ENCODE measurements around the gene BFSP1.

BFSP1 gene

DNA sequence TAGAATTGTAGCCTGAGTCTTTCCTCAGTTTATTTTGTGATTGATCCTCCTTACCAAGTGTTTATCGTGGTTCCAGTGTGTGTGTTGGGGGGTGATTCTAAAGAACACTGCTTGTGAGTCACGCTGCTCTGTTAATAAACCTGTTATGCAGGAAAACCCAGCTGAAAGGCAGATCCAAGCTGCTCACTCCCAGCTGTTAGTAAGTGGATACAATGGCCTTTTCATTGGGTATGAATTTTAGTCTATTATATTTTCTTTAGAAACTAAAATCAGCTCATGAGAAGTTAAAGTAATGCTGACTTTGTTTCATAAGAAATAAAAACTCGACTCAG is 26.5 kb upstream of the BFSP1 start:
- DNase-seq (ENCODE audit: low read depth), result peak; percentile 65

- no peak for DNase-seq (ENCODE audit: low read depth)
These were observed 25.9 kb upstream of the BFSP1 start for GRCh38 chr20:17556837-17557674.

DNA sequence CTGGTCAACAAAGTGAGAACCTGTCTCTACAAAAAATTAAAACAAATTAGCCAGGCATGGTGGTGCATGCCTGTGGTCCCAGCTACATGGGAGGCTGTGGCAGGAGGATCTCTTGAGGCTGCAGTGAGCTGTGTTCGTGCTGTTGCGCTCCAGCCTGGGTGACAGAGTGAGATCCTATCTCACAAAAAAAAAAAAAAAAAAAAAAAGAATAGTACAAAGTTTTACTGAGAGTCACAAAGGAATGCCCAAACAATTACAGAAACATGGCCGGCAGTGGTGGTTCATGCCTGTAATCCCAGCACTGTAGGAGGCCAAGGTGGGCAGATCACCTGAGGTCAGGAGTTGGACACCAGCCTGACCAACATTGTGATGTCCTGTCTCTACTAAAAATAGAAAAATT is 23.9 kb upstream of the BFSP1 start:
- no peak for DNase-seq (ENCODE audit: low read depth)

- no peak for DNase-seq (ENCODE audit: low read depth)
These were observed 18.0 kb upstream of the BFSP1 start for GRCh38 chr20:17549131-17549530.

DNA sequence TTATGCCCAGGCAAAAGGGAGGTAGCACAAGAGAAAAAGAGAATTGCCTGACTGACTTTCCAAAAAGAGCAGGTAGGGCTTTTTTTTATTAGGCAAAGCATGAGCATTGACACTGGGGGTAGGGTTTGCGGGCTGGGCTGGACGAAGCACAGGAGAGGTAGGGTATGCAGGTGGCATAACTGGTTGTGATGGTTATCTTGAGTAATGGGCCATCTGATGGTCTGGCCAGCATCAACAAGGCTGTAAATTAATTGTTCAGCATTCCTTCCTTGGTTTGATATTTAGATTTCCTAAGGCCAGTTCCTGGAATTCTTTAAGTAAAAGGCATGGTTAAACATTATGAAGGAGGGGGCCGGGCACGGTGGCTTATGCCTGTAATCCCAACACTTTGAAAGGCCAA is 13.9 kb upstream of the BFSP1 start:
- no peak for DNase-seq (ENCODE audit: low read depth)

DNA sequence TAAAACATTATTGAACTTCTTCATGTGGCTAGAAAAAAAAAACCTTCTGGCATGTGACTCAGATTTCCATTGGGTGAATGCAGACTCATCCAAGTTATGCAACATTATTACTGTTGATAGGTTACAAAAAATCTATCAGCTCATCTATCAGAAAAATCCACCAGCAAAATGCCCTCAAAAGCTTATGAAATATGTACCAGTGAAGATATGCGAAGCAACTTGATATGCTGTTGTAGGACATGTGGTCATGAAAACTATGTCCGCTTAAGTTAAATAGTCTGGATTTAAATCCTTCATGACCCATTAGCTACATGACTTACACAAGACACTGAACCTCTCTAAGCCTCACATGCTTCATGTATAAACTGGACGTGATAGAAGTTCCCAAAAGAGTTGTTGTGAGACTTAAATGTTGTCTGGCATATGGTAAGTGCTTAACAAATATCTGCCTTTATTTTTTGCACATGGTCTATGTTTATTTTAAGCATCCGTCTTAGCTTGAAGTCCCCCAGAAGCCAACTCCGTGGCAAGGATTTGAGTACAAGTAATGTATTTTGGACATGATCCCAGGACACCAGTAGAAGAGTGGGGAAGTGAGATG is 12.5 kb upstream of the BFSP1 start:
- peak; percentile 65 for DNase-seq (ENCODE audit: low read depth)

- peak; percentile 92 for DNase-seq (ENCODE audit: low read depth)
These were observed 11.8 kb upstream of the BFSP1 start for GRCh38 chr20:17542993-17543412.

- no peak for DNase-seq (ENCODE audit: low read depth)
These were observed 11.3 kb upstream of the BFSP1 start for GRCh38 chr20:17542481-17542880.

DNA sequence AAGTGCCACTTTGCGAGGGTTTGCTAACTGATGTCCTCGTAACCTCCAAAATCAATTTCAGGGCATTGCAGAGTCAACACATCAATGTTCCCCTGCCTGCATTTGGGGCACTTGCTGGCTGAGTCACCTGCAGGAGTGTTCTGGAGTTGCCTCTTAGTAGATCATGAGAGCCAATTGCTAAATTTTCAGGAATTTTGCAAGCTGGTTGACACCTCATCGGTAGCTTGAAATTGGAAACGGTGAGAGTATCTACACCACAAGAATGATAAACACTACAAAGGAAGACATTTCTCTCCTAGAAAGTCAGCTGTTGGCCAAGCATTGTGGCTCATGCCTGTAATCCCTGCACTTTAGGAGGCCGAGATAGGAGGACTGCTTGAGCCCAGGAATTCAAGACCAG is 10.8 kb upstream of the BFSP1 start:
- DNase-seq (ENCODE audit: low read depth), result no peak

DNA sequence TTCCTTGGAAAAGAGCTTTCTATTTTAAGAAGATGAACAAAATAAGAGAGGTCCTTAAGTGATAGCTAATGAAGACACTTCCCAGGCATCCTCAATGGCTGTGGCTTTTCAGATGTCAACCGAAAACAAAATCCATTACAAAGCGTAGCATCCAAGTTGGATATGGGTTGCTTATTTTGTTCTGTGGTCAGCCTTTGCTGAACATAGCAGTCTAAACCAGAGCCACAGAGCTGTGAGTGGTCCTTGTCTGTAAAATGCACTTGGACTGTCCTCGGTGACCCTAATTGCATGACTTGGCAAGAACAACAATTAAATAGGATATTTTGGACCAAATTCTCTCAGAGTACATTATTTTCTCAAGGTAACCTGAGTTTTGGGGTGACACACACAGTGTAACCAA is 10.4 kb upstream of the BFSP1 start:
- DNase-seq (ENCODE audit: low read depth), result no peak

GRCh38 chr20:17538517-17539170 is 7.5 kb upstream of the BFSP1 start:
- no peak for DNase-seq (ENCODE audit: low read depth)

DNA sequence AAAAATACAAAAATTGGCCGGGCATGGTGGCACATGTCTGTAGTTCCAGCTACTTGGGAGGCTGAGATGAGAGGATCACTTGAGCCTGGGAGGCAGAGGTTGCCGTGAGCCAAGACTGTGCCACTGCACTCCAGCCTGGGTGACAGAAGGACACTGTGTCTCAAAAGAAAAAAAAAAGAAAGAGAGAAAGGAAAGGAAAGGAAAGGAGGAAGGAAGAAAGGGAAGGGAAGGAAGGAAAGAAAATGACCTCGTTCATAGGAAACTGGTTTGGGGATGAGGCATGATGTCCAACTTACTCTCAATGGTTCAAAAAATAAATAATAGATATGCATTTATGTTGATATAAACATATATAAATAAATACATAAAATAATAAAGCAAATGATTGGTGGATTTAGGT is 6.8 kb upstream of the BFSP1 start:
- DNase-seq (ENCODE audit: low read depth), result no peak

DNA sequence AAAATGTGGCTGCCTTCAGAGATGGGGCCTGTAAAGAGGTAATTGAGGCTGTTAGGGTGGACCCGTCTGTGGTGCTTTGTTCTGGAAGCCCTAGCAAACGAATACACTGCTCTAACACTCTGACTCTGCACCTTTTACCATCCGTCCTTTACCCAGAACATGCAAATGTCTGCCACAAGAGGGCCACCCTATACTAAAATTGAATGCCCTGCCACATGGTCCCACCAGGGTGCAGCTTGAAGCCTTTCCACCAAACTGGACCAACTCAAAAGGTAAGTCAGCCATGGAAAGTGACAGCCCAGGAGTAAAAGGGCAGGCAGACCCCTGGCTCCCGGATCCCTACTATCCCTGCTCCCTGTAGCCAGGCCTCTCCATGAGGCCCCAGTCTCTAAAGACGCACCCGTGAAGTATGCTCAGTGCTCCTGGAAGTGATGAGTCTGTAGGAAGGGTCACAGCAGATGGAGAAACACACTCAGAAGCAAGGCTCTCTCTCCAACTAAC is 5.8 kb upstream of the BFSP1 start:
- DNase-seq (ENCODE audit: low read depth), result peak; percentile 61

GRCh38 chr20:17534077-17534476 is 2.9 kb upstream of the BFSP1 start:
- no peak for DNase-seq (ENCODE audit: low read depth)

- no peak for DNase-seq (ENCODE audit: low read depth)
These were observed 2.2 kb upstream of the BFSP1 start for GRCh38 chr20:17533396-17533795.

DNA sequence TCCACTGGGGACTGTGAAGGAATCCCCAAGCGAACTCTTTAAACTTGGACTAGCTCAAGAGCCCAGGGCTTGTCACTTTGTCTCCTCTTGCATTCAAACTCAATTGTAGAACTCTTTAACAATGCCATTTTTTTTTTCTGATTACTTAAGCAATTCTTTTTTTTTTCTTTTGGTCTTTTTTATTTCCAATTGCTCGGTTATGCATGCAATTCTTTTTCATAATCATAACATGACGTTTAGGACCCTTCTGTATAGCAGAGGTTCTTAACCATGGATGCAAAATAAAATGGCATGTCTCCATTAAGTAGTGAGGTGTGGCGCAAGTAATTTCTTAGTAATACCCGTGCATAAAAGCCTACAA is 466 bp upstream of the BFSP1 start:
- DNase-seq (ENCODE audit: low read depth), result no peak

GRCh38 chr20:17530153-17530552 is 1.0 kb downstream of the BFSP1 start:
- no peak for DNase-seq (ENCODE audit: low read depth)

DNA sequence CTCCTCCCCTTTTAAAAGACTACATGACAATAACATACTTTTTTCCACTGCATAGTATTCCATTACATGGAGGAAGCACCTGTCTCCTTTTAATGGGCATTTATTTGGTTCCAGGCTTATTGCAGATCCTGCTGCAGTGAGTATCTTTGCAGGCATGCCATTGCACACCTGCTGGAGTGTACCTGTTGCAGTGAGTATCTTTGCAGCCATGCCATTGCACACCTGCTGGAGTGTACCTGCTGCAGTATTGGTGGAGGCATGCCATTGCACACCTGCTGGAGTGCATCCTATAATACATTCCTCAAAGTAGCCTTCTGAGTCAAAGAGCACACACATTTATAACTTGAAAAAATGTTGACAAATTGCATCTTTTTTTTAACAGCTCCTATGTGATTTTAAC is 1.6 kb downstream of the BFSP1 start:
- DNase-seq (ENCODE audit: low read depth), result no peak

DNA sequence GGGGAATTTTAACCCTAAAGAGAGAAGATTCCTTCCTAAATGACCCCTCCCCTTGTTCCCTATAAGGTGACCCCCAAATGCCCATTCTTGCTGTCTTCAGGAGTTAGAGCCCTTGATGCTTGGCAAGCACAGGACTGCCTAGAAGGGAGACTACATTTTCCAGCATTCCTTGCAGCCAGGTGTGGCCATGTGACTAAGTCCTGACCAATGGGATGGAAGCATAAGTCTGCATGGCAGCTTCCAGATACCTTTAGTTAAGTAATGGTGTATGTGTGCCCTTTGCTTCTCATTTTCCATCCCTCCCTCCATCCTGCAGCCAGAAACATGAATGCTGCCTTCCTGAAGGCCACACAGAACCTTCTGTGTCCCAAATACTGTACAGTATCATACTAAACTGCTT is 5.5 kb downstream of the BFSP1 start:
- DNase-seq (ENCODE audit: low read depth), result no peak

- DNase-seq (ENCODE audit: low read depth), result no peak
These were observed 6.0 kb downstream of the BFSP1 start for GRCh38 chr20:17525132-17525531.

DNA sequence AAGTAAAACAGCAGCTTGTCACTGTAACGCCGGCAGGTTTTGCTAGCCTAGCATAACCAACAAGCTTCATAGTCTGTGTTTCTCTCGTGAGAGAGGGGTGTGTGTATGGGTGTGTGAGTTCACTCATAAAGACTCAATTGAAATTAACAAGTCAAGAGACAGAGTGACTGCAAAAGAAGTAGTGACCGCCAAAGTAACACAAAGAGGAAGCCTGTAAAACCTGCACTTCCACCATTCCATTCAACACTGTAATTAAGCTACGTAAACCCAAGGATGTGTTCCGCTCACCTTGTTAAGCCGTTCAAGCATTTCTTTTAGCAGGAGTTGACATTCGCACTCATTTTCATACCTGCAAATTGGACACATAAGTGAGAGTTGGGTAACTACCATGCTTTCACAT is 6.6 kb downstream of the BFSP1 start:
- DNase-seq (ENCODE audit: low read depth), result no peak

- DNase-seq (ENCODE audit: low read depth), result no peak
These were observed 7.9 kb downstream of the BFSP1 start for GRCh38 chr20:17523326-17523725.

DNA sequence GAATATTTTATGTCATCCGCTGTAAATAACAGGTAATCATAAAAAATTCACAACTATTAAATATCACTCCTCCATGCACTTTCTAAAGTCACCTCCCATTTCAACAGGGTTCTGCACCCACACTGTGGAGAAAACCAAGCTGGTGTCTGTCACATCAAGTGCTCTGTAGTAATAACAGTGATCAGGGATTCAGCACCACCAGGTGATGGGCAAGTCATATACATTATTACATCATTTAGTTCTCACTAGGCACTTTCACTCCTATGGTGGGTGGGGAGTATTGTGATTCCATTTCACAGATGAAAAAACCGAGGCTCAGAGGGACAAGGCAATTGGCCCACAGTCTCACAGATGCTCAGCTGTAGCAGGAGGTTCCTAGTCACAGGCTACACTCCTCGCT is 8.7 kb downstream of the BFSP1 start:
- DNase-seq (ENCODE audit: low read depth), result no peak

Data from stromal cell of bone marrow (primary cell).